OCI-LY1 (cell line): ENCODE measurements around the gene LRSAM1.

Experiments used
- CTCF ChIP-seq: fragments of 200-600 bp; sonication (generic), shearing (Covaris generic); IDR thresholded peaks from 2 replicates; pipeline ENCODE4 v1.5.1; 2017; ENCODE audit warnings: mild to moderate bottlenecking, antibody characterized with exemption, low read length, moderate library complexity, mixed read lengths
- EZH2 ChIP-seq: fragments of 200-600 bp; sonication (generic), shearing (Covaris generic); IDR thresholded peaks from 2 replicates; pipeline ENCODE4 v1.8.0; 2017; ENCODE audit warnings: borderline replicate concordance, mixed run types, mild to moderate bottlenecking, antibody characterized with exemption, low read length, moderate library complexity, mixed read lengths

GRCh38 chr9:127539982-127540663 is 88.8 kb downstream of the LRSAM1 start:
- TF ChIP-seq CTCF (no peak), EZH2 (no peak)
